Fibroblast of lung (primary cell): ENCODE data around the gene ANAPC16. TPM values are rescaled to one million over a fixed set of nuclear protein-coding genes. Genes with fewer than 3 reads are reported as not detected.

Source experiments
- DNase-seq, 2 donors: peaks; one replicate each; pipeline versions ENCODE4 v3.0.0 to v3.0.0-alpha.2; 2010; ENCODE audit warnings: low read depth in 2 of 2
- H2AFZ ChIP-seq: 2 replicates; pipeline ENCODE4 v1.5.1; 2012; ENCODE audit warnings: low read length, control low read depth, inconsistent platforms
- H3K27ac ChIP-seq: 2 replicates; pipeline ENCODE4 v1.5.1; 2011; ENCODE audit warnings: low read length, control low read depth; ENCODE audit not compliant: insufficient read depth
- H3K27me3 ChIP-seq: 2 replicates; pipeline ENCODE4 v1.5.1; 2011; ENCODE audit warnings: mild to moderate bottlenecking, low read length; ENCODE audit not compliant: control insufficient read depth, insufficient read depth
- H3K36me3 ChIP-seq: 2 replicates; pipeline ENCODE4 v1.5.1; 2011; ENCODE audit warnings: low read length; ENCODE audit not compliant: control insufficient read depth, insufficient read depth
- H3K4me1 ChIP-seq: 2 replicates; pipeline ENCODE4 v1.5.1; 2011; ENCODE audit warnings: low read length; ENCODE audit not compliant: control insufficient read depth, insufficient read depth; ENCODE audit errors: extremely low read depth
- H3K4me2 ChIP-seq: 2 replicates; pipeline ENCODE4 v1.5.1; 2011; ENCODE audit warnings: low read length, control low read depth; ENCODE audit not compliant: insufficient read depth; ENCODE audit errors: extremely low read depth
- H3K4me3 ChIP-seq, 4 experiments: fragments of 200-600 bp in 1 of 4; sonication (generic) in 1 of 4; replicated peaks in 1 of 4; 2 replicates each; pipeline ENCODE4 v1.5.1; 2011 to 2016; ENCODE audit warnings: low read length in 4 of 4, low read depth in 3 of 4, mild to moderate bottlenecking in 3 of 4, control low read depth in 2 of 4, inconsistent platforms in 1 of 4, mixed read lengths in 1 of 4; ENCODE audit not compliant: insufficient read depth in 1 of 4; ENCODE audit errors: control extremely low read depth in 1 of 4
- H3K79me2 ChIP-seq: 2 replicates; pipeline ENCODE4 v1.5.1; 2012; ENCODE audit warnings: mild to moderate bottlenecking, low read length, inconsistent platforms; ENCODE audit not compliant: control insufficient read depth, insufficient read depth
- H3K9ac ChIP-seq: 2 replicates; pipeline ENCODE4 v1.5.1; 2011; ENCODE audit warnings: mild to moderate bottlenecking, low read length, control low read depth; ENCODE audit not compliant: insufficient read depth
- H3K9me3 ChIP-seq: 2 replicates; pipeline ENCODE4 v1.5.1; 2012; ENCODE audit warnings: low read depth, low read length; ENCODE audit not compliant: control insufficient read depth, insufficient read depth
- H4K20me1 ChIP-seq: 2 replicates; pipeline ENCODE4 v1.5.1; 2011; ENCODE audit warnings: low read length; ENCODE audit not compliant: control insufficient read depth, insufficient read depth; ENCODE audit errors: extremely low read depth
- CTCF ChIP-seq, 2 donors: IDR thresholded peaks in 1 of 2; conservative IDR thresholded peaks in 1 of 2; 1 replicate in 1 of 2; 2 replicates in 1 of 2; pipeline ENCODE4 v1.5.1; 2011 to 2012; ENCODE audit warnings: low read length in 2 of 2, control low read depth in 1 of 2, inconsistent platforms in 1 of 2, low read depth in 1 of 2, mild to moderate bottlenecking in 1 of 2
- EZH2 ChIP-seq: IDR thresholded peaks from 2 replicates; pipeline ENCODE4 v1.5.1; 2012; ENCODE audit warnings: low read length, control low read depth, mild to moderate bottlenecking; ENCODE audit errors: missing control alignments
- polyA plus RNA-seq, 2 donors: library from polyadenylated mRNA; depleted of rRNA in 1 of 2; stranded (reverse) in 1 of 2; unstranded in 1 of 2; fragments of >200 nt; gene quantifications; 2 replicates each; pipeline ENCODE4 v1.2.1, GENCODE V29; 2011 to 2012; ENCODE audit warnings: missing spikeins in 1 of 2
- total RNA-seq: library from RNA; depleted of rRNA; stranded (reverse); fragments of >200 nt; gene quantifications from 2 replicates; pipeline ENCODE4 v1.2.1, GENCODE V29; 2014

Gene ANAPC16
- total and polyA plus RNA-seq, 2 donors (not counting 1 experiment from before 2014, with no cell fraction given), result 47.2 to 73.6 TPM

DNA sequence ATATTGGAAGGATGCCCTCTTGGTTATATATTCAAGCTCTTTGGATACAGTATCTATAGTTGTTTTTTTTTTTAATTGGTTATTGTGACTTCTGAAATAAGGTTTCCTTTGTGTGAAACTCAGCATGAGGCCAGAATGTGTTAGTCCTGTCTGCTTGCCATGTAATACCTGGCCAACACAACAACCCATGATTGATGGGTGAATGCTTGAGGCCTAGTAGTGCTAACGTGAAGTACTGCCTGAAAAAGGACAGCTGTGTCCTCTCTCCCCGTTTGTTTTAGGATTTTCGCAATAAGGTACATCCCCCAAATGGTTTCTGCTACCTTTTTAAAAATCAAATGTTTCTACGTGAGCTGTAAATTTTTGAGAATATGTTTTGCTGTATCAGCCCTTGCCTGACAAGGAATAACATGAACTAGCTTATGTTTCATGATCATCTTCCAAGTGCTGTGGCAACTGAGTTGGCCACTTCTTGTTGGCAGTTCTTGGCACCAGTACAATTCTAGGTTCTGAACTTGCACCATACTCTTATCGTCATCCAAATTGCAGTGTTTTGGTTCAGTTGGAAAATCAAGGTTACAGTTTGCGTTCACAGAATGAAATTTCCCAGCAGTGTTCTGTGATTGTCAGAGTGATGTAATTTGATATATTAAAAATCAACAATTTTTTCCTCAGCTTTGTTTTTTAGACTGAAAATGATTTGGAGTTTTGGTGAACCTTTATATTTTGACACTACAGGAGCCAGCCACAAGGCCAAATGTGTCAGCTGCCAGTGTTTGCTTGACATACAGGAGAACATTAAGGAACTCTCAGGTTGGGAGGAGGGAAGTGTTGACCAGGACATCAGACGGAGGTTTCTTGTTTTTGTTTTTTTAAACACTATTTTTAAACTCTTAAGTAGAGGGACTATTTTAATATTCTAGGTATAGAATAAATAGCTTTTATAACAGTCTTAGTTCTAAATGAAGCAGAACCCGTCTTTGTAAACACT is 13.7 kb downstream of the ANAPC16 start:
- Histone ChIP-seq H3K27ac (no peak overlapping the region), H3K4me2 (no peak overlapping the region), H4K20me1 (no peaks in the 10 kb centered on the region), H3K9me3 (no peaks in the 10 kb centered on the region), H3K4me1 (no peaks in the 10 kb centered on the region), H2AFZ (no peak overlapping the region), H3K4me3 (no peak overlapping the region), H3K27me3 (no peaks in the 10 kb centered on the region), H3K36me3 (no peaks in the 10 kb centered on the region), H3K79me2 (no peaks in the 10 kb centered on the region), H3K9ac (no peak overlapping the region)
- TF ChIP-seq EZH2, result no peak
- no peak for TF ChIP-seq CTCF (conservative IDR thresholded peaks at IDR 0.05 in 1 of 2, IDR thresholded peaks at IDR 0.05 in 1 of 2; ENCODE audit: low read depth in 1 of 2, low read length in 2 of 2)
- peak in 1 of 2 donors; percentile 85 for DNase-seq

- Histone ChIP-seq H4K20me1 (no peaks in the 10 kb centered on the region), H3K4me1 (no peaks in the 10 kb centered on the region), H3K79me2 (no peaks in the 10 kb centered on the region), H3K27ac (no peak overlapping the region), H3K4me3 (no peak overlapping the region), H3K36me3 (no peaks in the 10 kb centered on the region), H3K27me3 (no peaks in the 10 kb centered on the region), H3K9ac (no peak overlapping the region), H2AFZ (no peak overlapping the region), H3K4me2 (no peak overlapping the region), H3K9me3 (no peaks in the 10 kb centered on the region)
- no peak for TF ChIP-seq EZH2
- no peak for TF ChIP-seq CTCF (conservative IDR thresholded peaks at IDR 0.05 in 1 of 2, IDR thresholded peaks at IDR 0.05 in 1 of 2; ENCODE audit: low read depth in 1 of 2, low read length in 2 of 2)
- DNase-seq, result no peak
Observed at GRCh38 chr10:72233621-72234020, 17.8 kb downstream of the ANAPC16 start.

DNA sequence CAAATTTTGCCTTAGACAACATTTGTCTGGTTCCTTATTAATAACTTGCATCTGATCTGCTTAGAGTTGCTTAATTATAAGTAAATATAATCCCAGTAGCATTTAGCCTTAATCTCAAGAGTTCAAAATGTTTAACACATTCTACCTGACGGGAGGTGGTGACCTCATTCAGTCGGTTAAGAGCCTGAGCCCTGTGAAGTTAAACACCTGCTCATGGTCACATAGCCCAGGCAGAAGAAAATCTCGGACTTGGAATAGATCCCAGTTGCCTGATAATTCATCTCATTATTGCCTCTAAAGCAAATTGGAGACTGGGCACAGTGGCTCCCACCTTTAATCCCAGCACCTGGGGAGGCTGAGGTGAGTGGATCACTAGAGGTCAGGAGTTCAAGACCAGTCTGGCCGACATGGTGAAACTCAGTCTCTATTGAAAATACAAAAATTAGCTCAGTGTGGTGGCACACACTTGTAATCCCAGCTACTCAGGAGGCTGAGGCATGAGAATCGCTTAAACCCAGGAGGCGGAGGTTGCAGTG is 18.8 kb downstream of the ANAPC16 start:
- Histone ChIP-seq H3K27ac (no peak overlapping the region), H3K27me3 (no peaks in the 10 kb centered on the region), H3K4me1 (no peaks in the 10 kb centered on the region), H3K36me3 (no peaks in the 10 kb centered on the region), H2AFZ (no peak overlapping the region), H3K9me3 (no peaks in the 10 kb centered on the region), H3K4me3 (no peak overlapping the region), H4K20me1 (no peaks in the 10 kb centered on the region), H3K79me2 (no peaks in the 10 kb centered on the region), H3K9ac (no peak overlapping the region), H3K4me2 (no peak overlapping the region)
- no peak for DNase-seq
- TF ChIP-seq EZH2, result no peak
- TF ChIP-seq CTCF (conservative IDR thresholded peaks at IDR 0.05 in 1 of 2, IDR thresholded peaks at IDR 0.05 in 1 of 2; ENCODE audit: low read depth in 1 of 2, low read length in 2 of 2), result no peak
